BE2C (cell line): ENCODE measurements around the gene NTRK1.

Experiments used
- DNase-seq: peaks from one replicate; pipeline ENCODE4 v3.0.0-alpha.2; 2020
- H3K27me3 ChIP-seq: fragments of 250-450 bp; sonication (Bioruptor Pico); 2 replicates; pipeline ENCODE4 v1.5.1; 2020; ENCODE audit warnings: mild to moderate bottlenecking
- H3K36me3 ChIP-seq: fragments of 250-450 bp; sonication (Bioruptor Pico); 2 replicates; pipeline ENCODE4 v1.5.1; 2020; ENCODE audit warnings: mild to moderate bottlenecking
- H3K4me1 ChIP-seq: fragments of 250-450 bp; sonication (Bioruptor Pico); 2 replicates; pipeline ENCODE4 v1.5.1; 2020
- H3K4me3 ChIP-seq: 2 replicates; pipeline ENCODE4 v1.5.1; 2011; ENCODE audit warnings: low read depth, low read length
- H3K9me3 ChIP-seq: fragments of 250-450 bp; sonication (Bioruptor Pico); 2 replicates; pipeline ENCODE4 v1.5.1; 2020
- TF ChIP-seq, protein P1 (sequence below): IDR thresholded peaks from 2 replicates; pipeline ENCODE4 v1.5.1; 2012; ENCODE audit warnings: mild to moderate bottlenecking, low read depth, low read length

The NTRK1 gene

DNA sequence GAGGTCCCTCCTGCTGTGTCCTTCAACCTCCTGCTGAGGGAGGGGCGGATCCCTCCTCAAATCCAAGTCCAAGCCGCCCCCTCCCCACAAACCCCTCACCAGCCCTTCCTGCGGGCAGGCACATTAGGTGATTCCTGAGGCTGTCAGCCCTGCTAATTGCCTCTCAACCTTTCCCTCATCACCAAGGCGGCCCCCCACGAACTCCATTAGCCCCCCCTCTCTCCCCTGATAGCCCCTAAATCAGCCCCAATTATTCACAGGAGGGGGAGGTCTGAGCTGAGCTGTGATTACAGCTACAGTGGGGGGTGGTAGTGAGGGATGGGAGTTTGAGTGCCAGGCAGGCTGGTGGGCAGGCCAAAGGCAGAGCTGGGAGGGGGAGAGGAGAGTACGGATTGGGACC, 27.1 kb downstream of the NTRK1 start:
- DNase-seq: no peak
- Histone ChIP-seq H3K36me3 (no peaks in the 10 kb centered on the region), H3K9me3 (no peaks in the 10 kb centered on the region), H3K4me3 (no peak overlapping the region), H3K4me1 (peaks cover 47% of the 10 kb centered on the region), H3K27me3 (no peaks in the 10 kb centered on the region)
- TF ChIP-seq, protein P1, sequence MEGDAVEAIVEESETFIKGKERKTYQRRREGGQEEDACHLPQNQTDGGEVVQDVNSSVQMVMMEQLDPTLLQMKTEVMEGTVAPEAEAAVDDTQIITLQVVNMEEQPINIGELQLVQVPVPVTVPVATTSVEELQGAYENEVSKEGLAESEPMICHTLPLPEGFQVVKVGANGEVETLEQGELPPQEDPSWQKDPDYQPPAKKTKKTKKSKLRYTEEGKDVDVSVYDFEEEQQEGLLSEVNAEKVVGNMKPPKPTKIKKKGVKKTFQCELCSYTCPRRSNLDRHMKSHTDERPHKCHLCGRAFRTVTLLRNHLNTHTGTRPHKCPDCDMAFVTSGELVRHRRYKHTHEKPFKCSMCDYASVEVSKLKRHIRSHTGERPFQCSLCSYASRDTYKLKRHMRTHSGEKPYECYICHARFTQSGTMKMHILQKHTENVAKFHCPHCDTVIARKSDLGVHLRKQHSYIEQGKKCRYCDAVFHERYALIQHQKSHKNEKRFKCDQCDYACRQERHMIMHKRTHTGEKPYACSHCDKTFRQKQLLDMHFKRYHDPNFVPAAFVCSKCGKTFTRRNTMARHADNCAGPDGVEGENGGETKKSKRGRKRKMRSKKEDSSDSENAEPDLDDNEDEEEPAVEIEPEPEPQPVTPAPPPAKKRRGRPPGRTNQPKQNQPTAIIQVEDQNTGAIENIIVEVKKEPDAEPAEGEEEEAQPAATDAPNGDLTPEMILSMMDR: no peak

DNA sequence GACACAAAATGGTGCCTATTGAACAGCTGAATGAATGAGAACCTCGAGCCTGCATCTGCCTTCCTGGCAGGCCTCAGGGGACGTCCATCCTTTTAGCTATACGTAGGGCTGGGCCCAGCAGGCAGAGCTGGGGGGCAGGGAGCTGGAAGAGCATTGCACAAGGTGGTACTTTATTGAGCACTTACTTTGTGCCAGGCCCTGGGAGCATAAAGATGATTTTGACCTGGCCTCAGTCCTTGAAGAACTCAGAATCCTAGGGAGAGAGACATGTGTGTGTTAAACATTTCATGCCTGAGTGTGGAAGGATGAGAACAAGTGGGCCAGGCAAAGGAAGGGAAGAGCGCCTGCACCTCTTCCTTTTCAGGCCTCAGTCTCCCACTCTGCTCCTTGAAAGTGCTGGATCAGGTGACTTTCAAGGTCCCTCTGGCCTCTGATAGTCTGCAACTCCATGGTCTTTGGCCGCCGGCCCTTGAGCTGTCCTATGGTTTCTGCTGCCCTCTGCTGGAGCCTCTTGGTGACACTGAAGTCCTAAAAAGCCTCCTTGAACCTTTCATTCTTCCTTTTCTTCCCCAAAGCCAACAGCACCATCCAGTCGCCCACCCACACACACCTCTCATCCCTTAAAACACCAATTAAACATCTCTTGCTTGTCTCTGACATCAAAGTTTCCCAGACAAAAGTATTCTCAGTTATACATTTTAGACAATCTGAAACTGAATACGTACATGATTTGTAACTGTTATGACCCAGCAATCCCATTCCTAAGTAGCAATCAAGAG, 29.3 kb downstream of the NTRK1 start:
- no peaks in the 10 kb centered on the region for H3K36me3 ChIP-seq
- DNase-seq: peak; percentile 88
- no peaks in the 10 kb centered on the region for H3K27me3 ChIP-seq
- H3K9me3 ChIP-seq: no peaks in the 10 kb centered on the region
- TF ChIP-seq, protein P1: peak; percentile 95
- no peak overlapping the region for H3K4me3 ChIP-seq
- peaks cover 39% of the 10 kb centered on the region for H3K4me1 ChIP-seq

DNA sequence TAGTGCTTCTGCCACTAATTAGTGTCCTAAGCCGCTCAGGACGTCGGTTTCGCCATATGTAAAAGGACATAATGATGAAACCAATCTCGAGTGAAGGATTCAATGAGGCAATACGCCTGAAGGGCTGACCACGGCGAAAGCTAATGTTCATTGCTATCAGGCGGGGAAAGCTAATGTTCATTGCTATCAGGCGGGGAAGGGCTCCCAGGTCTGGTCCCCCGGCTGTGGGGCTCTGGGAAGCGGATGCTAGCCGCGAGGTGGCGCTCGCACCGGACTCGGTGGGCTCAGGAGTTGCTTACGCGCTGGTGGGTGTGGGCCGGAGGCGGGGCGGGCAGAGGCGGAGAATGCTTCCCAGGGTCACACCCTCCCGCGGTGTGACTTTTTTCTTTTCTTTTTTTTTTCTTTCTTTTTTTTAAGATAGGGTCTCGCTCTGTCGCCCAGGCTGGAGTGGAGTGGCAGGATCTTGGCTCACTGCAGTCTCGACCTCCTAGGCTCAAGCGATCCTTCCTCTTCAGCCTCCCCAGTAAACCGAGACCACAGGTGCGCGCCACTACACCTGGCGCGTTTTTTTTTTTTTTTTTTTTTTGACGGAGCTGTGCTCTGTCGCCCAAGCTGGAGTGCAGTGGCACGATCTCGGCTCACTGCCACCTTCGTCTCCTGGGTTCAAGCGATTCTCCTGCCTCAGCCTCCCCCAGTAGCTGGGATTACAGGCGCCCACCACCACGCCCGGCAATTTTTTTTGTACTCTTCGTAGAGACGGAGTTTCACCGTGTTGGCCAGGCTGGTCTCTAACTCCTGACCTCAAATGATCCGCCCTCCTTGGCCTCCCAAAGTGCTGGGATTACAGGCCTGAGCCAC, 31.8 kb downstream of the NTRK1 start:
- Histone ChIP-seq H3K36me3 (no peaks in the 10 kb centered on the region), H3K4me1 (peaks cover 43% of the 10 kb centered on the region), H3K27me3 (no peaks in the 10 kb centered on the region), H3K9me3 (no peaks in the 10 kb centered on the region), H3K4me3 (peak overlapping the region; percentile 15; the same call in 1 of the 2 replicates)
- TF ChIP-seq, protein P1: peak; percentile 85
- peak; percentile 96 for DNase-seq

DNA sequence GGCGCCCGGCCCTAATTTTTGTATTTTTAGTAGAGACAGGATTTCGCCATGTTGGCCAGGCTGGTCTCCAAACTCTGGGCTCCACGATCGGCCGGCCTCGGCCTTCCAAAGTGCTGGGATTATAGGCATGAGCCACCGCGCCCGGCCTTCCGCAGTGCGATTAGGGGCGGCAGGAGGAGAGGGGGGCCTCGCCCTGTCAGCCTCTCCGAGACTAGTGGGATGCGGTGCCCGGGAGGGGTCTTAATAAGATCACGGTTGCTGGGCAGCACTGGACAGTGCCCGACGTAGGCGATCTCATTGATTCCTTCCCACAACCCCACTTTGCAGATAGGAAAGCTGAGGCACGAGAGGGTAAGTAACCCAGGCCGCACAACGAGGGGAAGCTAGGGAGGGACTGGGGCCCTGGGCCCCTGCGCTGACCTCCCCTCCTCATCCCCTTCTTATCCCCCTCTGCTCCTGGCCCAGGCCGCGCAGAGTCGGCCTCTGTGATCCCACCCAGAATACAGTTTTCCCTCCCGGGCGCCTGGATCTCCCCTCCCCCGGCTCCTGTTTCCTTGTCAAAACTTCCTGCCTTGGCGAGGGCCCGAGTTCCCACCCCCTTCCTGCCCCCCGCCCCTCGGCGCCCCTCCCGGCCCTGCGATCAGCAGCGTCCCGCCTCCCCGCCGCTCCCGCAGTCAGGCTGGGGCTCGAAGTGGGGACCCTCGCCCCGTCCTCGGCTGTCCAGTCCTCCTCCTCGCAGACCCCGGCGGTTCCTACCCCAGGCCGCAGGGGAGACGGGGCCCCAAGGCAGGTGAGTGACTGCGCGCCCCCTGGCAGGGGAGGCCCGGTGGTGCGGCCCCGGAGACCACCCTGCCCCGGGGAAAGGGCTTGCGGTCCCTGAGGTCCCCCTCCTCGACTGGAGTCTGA, 32.6 kb downstream of the NTRK1 start, which contains the start of gene PEAR1:
PEAR1 (plus strand) TSS at position 671 of the 906 bp plus-strand sequence. CDS start 10,209 bp downstream, outside the sequence.
- Histone ChIP-seq H3K36me3 (no peaks in the 10 kb centered on the region), H3K4me1 (peaks cover 52% of the 10 kb centered on the region), H3K9me3 (no peaks in the 10 kb centered on the region), H3K4me3 (no peak within 1 kb of the TSS), H3K27me3 (no peaks in the 10 kb centered on the region)
- TF ChIP-seq, protein P1: no peak
- DNase-seq: no peak

DNA sequence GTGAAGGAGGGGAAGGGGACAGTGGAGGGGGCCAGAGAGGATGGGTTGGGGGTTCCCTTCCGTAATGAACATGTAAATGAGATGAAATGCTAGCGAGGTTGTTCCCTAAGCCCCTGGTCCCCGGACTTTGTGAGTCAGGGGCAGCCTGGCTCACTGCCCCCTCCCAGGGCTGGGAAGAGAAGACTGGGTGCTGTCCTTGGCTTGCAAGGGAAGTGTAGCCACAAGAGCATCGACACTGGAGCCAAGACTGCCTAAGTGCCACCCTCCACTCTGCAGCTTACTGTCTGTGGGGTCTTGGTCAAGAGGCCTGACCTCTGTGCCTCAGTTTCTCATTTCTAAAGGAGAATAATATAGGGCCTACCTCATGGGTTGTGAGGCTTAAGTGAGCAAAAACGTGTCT, 33.3 kb downstream of the NTRK1 start:
- H3K4me1 ChIP-seq: peaks cover 58% of the 10 kb centered on the region
- H3K27me3 ChIP-seq: no peaks in the 10 kb centered on the region
- DNase-seq: no peak
- H3K4me3 ChIP-seq: no peak overlapping the region
- no peaks in the 10 kb centered on the region for H3K36me3 ChIP-seq
- TF ChIP-seq, protein P1: no peak
- H3K9me3 ChIP-seq: no peaks in the 10 kb centered on the region
